LNCAP (cell line): ENCODE results near the gene CTNS.

Experiments used
- CTCF ChIP-seq: fragments of 450-650 bp; IDR thresholded peaks from 2 replicates; pipeline ENCODE4 v1.5.1; 2017; ENCODE audit warnings: mild to moderate bottlenecking

The CTNS gene

DNA sequence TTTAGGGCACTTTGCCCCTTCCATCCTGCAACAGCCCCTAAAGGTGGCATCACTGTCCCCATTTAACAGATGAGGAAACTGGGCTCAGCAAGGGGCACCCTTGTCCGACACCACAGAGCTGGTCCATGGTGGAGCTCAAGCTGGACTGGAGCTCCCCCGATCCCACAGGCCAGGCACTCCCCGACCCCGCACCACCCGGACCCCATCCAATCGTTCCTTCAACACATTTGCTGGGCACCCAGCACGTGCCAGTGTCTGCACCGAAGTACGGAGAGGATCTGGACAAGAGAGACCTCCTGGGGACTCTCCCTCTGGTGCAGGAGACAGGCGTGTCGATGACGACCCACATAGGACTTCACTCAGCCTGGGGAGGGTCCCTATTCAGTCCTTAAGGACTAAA is 45.5 kb downstream of the CTNS start:
- no peak for TF ChIP-seq CTCF

- peak; percentile 98 for TF ChIP-seq CTCF
Observed at GRCh38 chr17:3683054-3683511, 46.5 kb downstream of the CTNS start.

DNA sequence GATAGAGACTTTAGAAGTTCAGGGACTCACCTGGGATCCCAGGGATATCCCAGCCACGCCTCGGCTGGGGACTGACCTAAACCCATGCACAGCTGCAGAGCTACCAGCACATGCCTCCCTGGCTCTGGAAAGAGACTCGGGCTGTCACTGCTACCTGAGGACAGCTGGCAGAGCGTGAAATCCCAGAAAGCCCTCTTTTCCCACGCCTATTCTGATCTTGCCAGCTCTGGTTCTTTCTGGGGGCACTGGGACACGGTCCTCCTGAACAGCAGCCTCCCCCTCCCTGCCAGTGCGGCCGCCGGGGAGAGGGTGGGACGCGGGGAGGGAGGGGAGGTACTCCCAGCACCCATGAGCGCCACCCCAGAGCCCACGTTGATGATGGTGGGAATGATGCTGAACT is 48.6 kb downstream of the CTNS start:
- no peak for TF ChIP-seq CTCF

DNA sequence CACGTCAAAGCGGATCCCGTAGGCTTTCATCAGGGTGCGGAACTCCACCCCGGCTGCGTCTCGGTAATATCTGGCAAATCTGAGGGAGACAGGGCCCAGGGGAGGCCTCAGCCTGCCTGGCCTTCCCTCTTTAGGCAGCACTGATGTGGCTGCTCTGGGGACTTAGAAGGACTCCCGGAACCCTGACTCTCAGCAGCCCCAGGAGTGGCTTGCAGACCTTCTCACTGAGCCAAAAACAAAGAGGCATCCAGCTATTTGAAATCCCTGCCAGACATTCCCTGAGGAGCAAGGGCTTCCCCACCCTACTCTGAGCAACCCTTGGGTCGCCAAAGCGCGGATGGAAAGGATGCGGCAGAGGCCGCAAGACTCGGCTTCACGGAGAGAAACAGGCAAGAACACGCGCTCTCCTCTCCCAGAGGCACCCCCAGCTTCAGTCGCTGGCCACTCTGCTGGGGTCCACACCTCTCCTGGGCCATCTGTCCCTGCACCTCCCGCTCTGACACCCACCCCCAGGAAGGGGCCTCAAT is 51.5 kb downstream of the CTNS start:
- TF ChIP-seq CTCF, result no peak

GRCh38 chr17:3688852-3689261 is 52.3 kb downstream of the CTNS start:
- no peak for TF ChIP-seq CTCF

- TF ChIP-seq CTCF, result no peak
Observed at GRCh38 chr17:3689262-3690093, 52.9 kb downstream of the CTNS start.

GRCh38 chr17:3690094-3690715 is 53.6 kb downstream of the CTNS start:
- TF ChIP-seq CTCF, result no peak
